ENCODE data around the gene ACSL6.

ACSL6 gene

DNA sequence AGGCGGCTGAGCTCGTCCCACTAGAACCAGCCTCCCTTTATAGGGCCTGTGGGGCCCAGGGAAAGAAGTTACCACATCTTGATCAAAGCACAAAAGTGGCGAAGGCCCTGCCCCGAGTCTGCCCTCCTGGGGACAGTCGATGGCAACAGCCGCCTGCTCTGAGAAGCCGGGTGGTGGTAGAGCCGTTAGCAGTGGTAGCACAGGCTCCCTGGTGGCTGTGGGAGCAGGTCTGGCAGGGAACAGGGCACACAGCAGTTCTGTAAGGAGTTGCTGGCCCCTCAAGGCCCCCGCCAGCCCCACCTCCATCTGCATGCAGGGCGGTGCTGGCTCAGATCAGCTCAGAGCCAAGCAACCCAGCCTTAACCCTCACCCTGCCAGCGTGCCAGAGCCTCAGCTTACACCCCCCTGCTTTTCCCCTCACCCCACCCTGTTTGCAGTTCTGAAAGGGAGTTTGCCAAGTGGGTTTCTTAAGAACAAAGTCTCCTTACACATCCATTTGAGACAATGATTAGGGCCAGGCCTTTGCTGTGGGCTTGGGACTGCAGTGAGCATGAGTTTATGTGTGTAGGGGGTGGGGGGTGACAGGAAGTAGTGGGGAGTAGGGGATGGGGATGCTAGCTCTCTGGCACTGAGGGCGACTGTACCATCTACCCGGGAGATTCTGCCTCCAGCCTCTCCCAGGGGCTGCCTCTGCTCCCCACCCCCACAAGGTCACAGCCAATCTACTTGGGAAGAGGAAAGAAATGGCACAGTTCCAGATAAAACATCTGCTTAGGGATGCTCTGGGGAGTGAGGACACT lies 11.8 kb downstream of the ACSL6 start:
- DNase-seq, result no peak

DNA sequence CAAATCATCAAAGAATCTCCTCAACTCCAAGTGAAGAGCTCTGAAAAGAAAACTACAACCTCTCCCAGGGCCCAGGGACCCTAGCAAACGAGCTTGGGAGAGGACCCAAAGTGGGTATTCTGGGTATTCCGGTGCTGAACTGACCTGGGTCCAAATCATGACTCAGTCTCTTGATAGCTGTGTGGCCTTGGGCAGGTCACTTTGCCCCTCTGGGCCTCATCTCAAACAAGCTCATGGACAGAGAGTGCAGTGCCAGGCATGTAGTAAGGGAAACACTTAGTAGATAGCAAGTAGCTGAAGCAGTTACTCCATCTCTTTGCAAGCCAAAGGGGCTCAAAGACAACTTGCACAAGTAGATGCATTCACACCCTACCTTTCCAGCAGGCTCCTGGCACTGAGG lies 12.4 kb downstream of the ACSL6 start:
- DNase-seq, result no peak

DNA sequence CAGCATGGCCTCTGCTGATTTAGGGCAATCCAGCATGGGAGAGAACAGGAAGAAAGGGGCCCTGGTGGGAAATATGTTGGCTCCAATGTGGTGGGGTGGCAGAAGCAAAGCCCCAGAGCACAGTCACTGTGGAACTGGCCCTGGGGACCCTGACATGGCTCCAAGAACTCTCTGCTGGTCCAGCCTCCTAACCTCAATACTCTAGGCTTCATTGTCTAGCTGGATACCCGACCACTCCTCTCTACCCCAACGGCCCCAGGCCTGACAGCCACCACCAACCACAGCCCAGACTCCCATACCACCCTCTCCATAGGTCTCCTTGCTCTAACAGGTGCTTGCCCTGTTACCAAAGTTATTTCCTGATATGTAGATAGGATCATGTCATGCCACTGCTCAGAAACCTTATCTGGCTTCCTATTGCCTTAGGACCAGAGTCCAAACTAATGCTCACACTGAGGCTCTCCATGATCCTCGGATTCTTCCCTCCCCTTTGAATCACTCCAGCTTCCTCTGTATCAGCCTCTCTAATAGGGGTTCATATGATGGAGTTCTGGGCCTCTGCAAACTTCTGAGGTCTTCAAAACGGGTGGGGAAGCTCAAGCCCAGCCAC lies 12.9 kb downstream of the ACSL6 start:
- DNase-seq, result no peak

- no peak for DNase-seq
Measured at GRCh38 chr5:131997727-131998117, 13.7 kb downstream of the ACSL6 start.

DNA sequence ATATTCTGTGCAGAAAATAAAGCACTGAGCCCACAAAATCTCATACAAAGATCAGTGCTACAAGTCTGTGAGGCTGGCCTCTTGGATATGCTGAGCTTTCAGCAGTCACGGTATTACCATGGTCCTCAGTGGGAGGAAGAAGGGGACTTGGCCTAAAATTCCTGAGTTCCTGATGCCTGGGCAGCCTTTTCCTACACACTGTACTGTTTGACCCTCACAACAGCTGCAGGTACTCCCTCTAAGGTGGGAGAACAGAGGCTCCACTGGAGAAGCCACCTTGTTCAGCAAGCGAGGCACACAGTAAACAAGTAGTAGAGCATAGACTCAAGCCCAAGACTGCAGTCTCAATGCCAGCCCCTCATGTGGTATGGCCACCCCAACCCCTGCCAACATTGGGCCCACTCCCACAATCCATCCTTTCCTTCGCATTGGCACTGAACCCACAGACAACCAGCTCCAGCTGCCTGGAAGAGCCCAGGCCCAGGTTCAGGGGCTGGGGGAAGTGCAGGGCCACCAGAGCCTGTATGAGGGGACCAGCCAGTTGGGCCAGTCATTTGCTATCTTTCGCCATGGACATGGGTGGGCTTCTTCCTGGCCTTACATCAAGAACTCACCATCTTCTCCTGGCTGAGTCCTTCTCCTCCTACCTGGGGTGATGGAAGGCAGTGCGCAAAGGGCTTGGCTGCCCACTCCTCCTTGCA lies 14.3 kb downstream of the ACSL6 start:
- DNase-seq, result no peak

DNA sequence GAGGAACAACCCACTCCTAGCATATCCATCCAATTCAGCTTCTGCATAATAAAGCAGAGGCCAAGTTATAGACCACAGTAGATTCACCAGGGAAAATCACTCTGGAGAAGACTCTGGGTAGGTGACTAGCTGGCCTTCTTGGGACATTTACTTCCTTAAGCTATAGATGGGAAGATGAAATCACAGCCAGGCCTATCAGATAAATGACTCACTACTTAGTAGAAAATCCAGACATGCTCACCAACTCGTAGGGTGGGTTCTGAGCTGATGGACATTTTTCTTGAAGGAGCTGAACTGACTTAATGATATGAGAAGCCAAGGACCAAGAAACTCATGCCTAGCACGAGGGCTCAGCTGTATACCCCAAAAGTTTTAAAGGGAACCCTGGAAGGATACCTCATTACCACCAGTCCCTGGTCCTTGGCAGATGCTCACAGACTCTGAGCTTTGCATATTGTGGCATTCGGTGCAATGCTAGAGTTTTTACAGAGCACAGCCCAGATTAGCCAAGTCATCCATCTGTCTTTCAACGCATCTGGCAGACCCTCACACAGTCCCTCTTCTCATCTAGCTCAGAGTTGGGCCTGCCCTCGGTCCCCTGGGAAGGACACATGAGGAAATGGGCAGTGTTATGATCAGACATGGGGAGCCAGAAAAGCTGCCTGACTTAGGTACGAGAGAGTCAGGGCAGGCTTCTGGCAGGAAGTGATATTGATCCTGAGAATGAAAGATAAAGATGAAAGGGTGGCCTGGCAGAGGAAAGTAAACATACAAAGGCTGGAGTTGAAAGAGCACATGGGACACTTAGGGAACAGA lies 15.0 kb downstream of the ACSL6 start:
- no peak for DNase-seq

DNA sequence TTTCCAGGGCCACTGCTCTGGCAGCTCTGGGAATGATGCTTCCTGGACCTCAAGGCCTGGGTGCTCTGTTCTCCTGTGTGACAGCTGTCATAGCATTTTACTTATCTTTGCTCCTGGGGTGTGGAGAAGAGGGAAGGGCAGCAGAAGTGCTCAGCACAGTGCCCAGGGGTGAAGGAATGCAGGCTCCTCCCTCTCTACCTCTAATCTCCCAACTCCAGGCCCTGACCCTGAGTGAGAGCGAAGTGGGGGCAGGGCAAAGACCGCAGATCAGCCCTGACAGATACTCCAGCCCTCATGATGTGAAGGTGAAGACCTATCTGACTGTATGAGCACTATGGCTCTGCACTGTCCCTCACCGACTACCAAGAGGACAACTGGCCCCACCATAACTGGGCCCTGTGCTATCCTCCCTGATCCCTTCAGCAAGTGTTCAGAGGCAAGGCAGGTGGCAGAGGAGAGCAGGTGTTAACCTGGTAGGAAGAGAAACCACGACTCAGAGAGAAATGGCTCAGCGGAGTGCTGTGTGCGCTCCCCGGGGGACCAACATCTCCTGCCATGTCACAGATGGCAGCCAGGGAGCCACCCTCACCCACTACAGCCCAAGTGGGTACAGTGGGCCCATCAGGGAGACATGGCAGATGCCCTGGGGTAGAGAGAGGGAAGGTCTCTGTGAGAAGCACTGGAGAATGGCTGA lies 16.8 kb downstream of the ACSL6 start:
- DNase-seq, result no peak

DNA sequence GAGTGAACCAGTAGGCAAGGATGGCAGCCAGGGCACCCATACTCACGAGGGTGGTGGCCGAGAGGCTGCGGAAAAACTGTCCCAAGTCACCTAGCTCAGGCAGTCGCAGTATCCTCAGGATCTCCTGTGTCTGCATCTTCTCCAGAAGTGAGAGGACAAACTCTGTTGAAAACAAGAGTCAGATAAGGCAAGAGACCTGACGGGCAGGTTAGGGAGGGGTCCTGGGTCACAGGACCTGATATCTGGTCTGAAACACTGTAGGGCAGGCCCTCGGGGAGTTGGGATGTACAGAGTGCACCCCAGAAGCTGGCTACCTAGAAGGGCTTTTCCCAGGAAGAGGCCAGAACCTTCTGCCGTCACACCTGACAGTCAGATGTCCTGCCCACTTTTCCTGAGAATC lies 17.4 kb downstream of the ACSL6 start:
- DNase-seq, result no peak

DNA sequence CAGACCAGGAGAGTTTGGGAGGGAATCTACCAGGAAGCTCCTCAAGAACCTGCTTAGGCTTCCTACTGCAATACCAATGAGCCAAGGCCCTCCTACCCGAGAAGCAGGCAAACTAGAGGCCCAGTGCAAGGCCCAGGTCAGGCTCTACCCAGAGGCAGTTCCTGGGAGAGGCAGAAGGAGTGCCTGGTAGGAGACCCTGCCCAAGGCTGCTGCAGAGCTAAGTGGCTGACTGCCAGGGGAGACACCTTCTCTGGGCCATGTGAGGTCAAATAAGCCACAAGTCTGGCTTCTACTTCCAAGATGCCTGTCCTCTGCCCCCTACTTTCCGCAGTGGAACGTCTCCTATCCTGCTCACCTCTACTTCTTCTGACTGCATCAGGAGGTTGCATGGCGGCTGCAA lies 17.8 kb downstream of the ACSL6 start:
- DNase-seq, result no peak

- DNase-seq, result no peak
Measured at GRCh38 chr5:131992370-131992769, 19.1 kb downstream of the ACSL6 start.

DNA sequence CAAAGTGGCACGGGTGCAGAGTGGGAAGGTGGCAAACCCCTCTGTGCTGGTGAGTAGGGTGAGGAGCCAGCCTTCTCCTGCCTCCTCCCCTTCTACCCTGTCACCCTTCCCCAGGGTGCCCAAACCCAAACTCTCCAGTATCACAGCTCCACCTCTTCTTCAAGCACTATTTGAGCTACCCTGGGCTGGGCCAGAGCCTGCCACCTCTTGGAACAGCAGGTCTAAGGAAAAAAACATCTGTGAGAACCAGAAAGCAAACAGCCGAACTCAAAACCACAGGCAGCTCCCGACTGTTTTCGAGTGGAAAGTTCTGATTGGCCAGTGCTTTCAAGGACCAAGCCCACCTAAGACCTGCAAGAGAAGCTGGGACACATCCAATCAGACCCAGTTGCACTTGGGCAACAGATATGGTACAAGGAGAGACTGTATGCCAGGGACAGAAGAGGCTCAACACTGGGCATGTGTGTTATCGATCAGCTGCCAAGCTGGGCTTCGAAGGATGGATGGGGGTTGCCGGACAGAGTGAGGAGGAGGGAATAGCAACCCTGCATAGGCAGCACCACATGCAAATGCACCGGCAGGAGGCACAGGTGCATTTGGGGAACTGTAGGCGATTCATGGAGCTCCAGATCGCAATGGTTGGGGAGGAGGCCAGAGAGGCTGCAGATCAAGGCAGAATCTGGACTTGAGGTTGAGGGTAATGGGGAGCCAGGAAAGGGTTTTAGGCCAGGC lies 19.7 kb downstream of the ACSL6 start:
- DNase-seq, result no peak

GRCh38 chr5:131990716-131991115 lies 20.7 kb downstream of the ACSL6 start:
- DNase-seq, result no peak

DNA sequence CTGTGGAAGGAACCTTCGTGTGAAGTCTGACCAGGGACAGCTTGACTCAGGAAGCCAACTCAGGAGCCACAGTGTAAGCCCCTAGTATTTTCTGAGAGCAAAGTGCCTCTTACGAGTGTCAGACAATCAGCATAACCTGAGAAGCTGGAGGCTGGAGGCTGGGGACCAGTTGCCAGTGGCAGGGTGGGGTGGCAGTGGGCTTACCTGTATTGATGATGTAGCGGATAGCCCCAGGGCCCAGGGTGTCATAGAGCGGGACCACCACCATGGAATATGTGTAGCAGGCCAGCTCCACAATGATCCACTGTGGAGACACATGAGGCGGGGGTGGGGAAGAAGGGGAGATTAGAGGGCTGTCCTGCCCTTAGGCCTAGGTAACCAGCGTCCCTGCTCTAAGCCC lies 22.9 kb downstream of the ACSL6 start:
- DNase-seq, result no peak

DNA sequence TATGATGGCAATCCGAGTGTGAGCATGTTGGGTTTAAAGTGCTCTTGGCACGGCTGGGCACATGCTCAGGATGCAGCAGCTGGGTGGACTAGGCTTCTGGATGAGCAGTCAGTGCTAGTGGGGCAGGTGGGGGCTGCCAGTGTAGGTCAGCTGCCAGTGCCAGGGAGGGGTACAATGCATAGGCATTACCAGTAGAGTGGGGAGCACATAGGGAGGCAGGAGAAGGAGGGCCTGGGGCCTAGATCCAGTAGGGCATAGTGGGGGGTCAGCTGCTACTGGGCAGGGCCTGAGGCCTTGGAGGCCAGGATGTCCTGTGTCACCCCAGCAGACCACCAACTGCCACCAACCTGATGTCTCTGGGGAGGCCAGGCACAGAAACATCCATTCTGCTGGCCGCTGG lies 24.2 kb downstream of the ACSL6 start:
- no peak for DNase-seq

DNA sequence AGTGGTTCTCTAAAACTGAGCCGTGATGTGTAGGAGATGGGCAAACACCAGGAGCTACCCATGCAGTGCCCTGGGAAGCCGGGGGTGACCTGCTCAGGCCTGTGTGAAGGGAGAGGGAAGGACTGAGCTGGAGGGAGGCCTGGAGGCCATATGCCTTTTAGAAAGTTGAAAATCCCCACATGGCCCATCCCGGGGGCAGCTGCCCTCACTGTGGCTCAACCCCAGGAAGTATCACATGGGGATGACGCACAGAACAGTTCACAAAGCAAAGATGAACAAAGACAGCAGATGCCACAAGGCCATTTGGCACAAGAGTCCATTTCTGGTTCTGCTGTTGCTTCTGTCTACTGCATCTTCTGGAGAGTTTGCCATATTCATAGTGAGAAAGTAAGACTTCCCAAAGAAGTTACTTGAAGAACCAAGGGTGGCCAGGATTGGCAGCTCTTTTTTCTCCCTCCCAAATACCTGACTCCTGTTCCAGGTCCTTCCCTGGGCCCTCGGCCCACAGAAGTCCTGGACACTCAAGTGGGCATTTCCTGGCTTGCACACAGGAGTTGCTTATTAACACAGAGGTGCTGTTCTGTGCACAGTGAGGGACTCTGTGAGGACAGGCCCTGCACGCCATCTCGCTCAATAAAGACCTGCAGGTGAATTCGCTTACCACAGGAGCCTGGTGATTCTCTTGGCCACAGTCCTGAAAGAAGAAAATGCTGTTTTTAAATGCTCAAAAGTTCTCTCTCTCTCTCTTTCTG lies 25.1 kb downstream of the ACSL6 start:
- no peak for DNase-seq

- DNase-seq, result no peak
Measured at GRCh38 chr5:131984956-131985665, 26.3 kb downstream of the ACSL6 start.

GRCh38 chr5:131983244-131983771 lies 28.1 kb downstream of the ACSL6 start:
- peak; percentile 24 for DNase-seq

GRCh38 chr5:131981516-131981915 lies 29.9 kb downstream of the ACSL6 start:
- no peak for DNase-seq

DNA sequence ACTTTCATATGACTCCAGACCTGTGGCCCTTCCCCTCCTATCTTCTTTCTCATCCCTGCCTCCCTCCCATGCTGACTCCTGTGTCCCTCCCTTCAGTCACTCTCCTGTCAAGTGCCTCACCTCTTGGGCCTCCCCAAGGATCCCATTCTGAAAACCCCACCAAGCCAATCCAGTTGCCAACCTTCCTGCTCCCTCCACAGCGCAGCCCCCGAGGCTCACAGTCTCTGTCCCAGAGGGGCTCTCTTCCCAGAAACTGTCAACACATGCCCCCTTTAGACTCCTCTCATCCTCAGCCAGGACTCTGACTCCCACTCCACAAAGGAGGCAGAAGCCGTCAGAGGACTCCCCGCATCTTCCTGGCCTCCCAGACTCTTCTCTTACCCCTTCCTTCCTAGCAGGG lies 30.8 kb downstream of the ACSL6 start:
- no peak for DNase-seq

GRCh38 chr5:131979816-131980215 lies 31.6 kb downstream of the ACSL6 start:
- no peak for DNase-seq
